ENCODE measurements around the gene SCUBE3. TPM values are rescaled to one million over a fixed set of nuclear protein-coding genes. Genes with fewer than 3 reads are reported as not detected.

The SCUBE3 gene
- total and polyA plus RNA-seq, 2 of the 8 experiments (the other 6 are each of a cell fraction or from before 2014, with no cell fraction given) = 0.80 to 1.0 TPM

GRCh38 chr6:35239581-35239980 lies 25.8 kb downstream of the SCUBE3 start (continued):
- no peak for TF ChIP-seq USF2 (IDR thresholded peaks at IDR 0.05; ENCODE audit: low read length)
- no peak for TF ChIP-seq CTBP2 (IDR thresholded peaks at IDR 0.05; ENCODE audit: borderline replicate concordance, insufficient read depth, insufficient read length, low read length)

Data from H1 (cell line).